BE2C (cell line): Measurements from ENCODE around the gene ATP10B.

Experiments
- DNase-seq: peaks from one replicate; pipeline ENCODE4 v3.0.0-alpha.2; 2020
- H3K27me3 ChIP-seq: fragments of 250-450 bp; sonication (Bioruptor Pico); 2 replicates; pipeline ENCODE4 v1.5.1; 2020; ENCODE audit warnings: mild to moderate bottlenecking
- H3K36me3 ChIP-seq: fragments of 250-450 bp; sonication (Bioruptor Pico); 2 replicates; pipeline ENCODE4 v1.5.1; 2020; ENCODE audit warnings: mild to moderate bottlenecking
- H3K4me1 ChIP-seq: fragments of 250-450 bp; sonication (Bioruptor Pico); 2 replicates; pipeline ENCODE4 v1.5.1; 2020
- H3K4me3 ChIP-seq: 2 replicates; pipeline ENCODE4 v1.5.1; 2011; ENCODE audit warnings: low read depth, low read length
- H3K9me3 ChIP-seq: fragments of 250-450 bp; sonication (Bioruptor Pico); 2 replicates; pipeline ENCODE4 v1.5.1; 2020
- CTCF ChIP-seq: IDR thresholded peaks from 2 replicates; pipeline ENCODE4 v1.5.1; 2012; ENCODE audit warnings: mild to moderate bottlenecking, low read depth, low read length

ATP10B gene

GRCh38 chr5:160772854-160773253 lies 79.2 kb downstream of the ATP10B start:
- Histone ChIP-seq H3K4me1 (no peaks in the 10 kb centered on the region), H3K36me3 (no peaks in the 10 kb centered on the region), H3K9me3 (no peaks in the 10 kb centered on the region), H3K27me3 (peaks cover 2% of the 10 kb centered on the region; the same call in 1 of the 2 replicates), H3K4me3 (no peak overlapping the region)
- no peak for DNase-seq
- TF ChIP-seq CTCF, result no peak

GRCh38 chr5:160770718-160771117 lies 81.3 kb downstream of the ATP10B start:
- peaks cover 2% of the 10 kb centered on the region; the same call in 1 of the 2 replicates for H3K27me3 ChIP-seq
- no peaks in the 10 kb centered on the region for H3K4me1 ChIP-seq
- TF ChIP-seq CTCF, result no peak
- H3K4me3 ChIP-seq, result no peak overlapping the region
- H3K36me3 ChIP-seq, result no peaks in the 10 kb centered on the region
- no peak for DNase-seq
- no peaks in the 10 kb centered on the region for H3K9me3 ChIP-seq

- H3K9me3 ChIP-seq, result no peaks in the 10 kb centered on the region
- H3K27me3 ChIP-seq, result peaks cover 2% of the 10 kb centered on the region; the same call in 1 of the 2 replicates
- no peak for DNase-seq
- H3K4me1 ChIP-seq, result no peaks in the 10 kb centered on the region
- H3K36me3 ChIP-seq, result no peaks in the 10 kb centered on the region
- no peak for TF ChIP-seq CTCF
- H3K4me3 ChIP-seq, result no peak overlapping the region
Measured at GRCh38 chr5:160769301-160769700, 82.7 kb downstream of the ATP10B start.

- TF ChIP-seq CTCF, result no peak
- Histone ChIP-seq H3K4me1 (no peaks in the 10 kb centered on the region), H3K36me3 (no peaks in the 10 kb centered on the region), H3K27me3 (no peaks in the 10 kb centered on the region), H3K4me3 (no peak overlapping the region), H3K9me3 (no peaks in the 10 kb centered on the region)
- DNase-seq, result no peak
Measured at GRCh38 chr5:160767062-160767461, 84.9 kb downstream of the ATP10B start.

GRCh38 chr5:160760008-160760407 lies 92.0 kb downstream of the ATP10B start:
- H3K27me3 ChIP-seq, result no peaks in the 10 kb centered on the region
- no peaks in the 10 kb centered on the region for H3K4me1 ChIP-seq
- H3K4me3 ChIP-seq, result no peak overlapping the region
- H3K9me3 ChIP-seq, result no peaks in the 10 kb centered on the region
- no peak for TF ChIP-seq CTCF
- DNase-seq, result no peak
- H3K36me3 ChIP-seq, result no peaks in the 10 kb centered on the region

GRCh38 chr5:160757194-160757593 lies 94.8 kb downstream of the ATP10B start:
- Histone ChIP-seq H3K36me3 (no peaks in the 10 kb centered on the region), H3K4me3 (no peak overlapping the region), H3K27me3 (no peaks in the 10 kb centered on the region), H3K4me1 (no peaks in the 10 kb centered on the region), H3K9me3 (no peaks in the 10 kb centered on the region)
- DNase-seq, result no peak
- no peak for TF ChIP-seq CTCF
